NB4 (cell line): ENCODE results near the gene PSMB3.

Experiments used
- CTCF ChIP-seq: IDR thresholded peaks from one replicate; pipeline ENCODE4 v1.5.1; 2012; ENCODE audit warnings: low read depth, low read length
- MAX ChIP-seq: IDR thresholded peaks from 2 replicates; pipeline ENCODE4 v1.6.1; 2011; ENCODE audit warnings: low read depth, low read length
- POLR2A ChIP-seq: IDR thresholded peaks from 2 replicates; pipeline ENCODE4 v1.6.1; 2011; ENCODE audit warnings: mild to moderate bottlenecking; ENCODE audit not compliant: insufficient read length; ENCODE audit errors: extremely low read depth

- TF ChIP-seq CTCF = no peak
- no peak for TF ChIP-seq POLR2A
- no peak for TF ChIP-seq MAX
Observed at GRCh38 chr17:38741921-38742410, 10.6 kb upstream of the PSMB3 start.
